ENCODE results near the gene NFIX.
A peak's percentile ranks its signal among the peaks of the same experiment; 100 is the strongest.
"Not testable (repeated sequence)": the region's sequence is repeated elsewhere in the genome, so short reads cannot be mapped to it uniquely, and the experiment has no call there.

Gene NFIX

GRCh38 chr19:12952488-12953137 lies 42.7 kb upstream of the NFIX start:
- WGBS (ENCODE audit: insufficient coverage, insufficient read length) = no CpG with 5 or more reads among the region's 12 CpGs
- no peak overlapping the region for H3K27ac ChIP-seq (ENCODE audit: low read length)
- no peak for DNase-seq (ENCODE audit: low read depth, low spot score)
- peaks cover 39% of the 10 kb centered on the region for H3K36me3 ChIP-seq (ENCODE audit: control insufficient read depth, insufficient read depth, low read length)
- no peaks in the 10 kb centered on the region for H3K27me3 ChIP-seq (ENCODE audit: control insufficient read depth, insufficient read depth, low read length)
- H3K9me3 ChIP-seq (ENCODE audit: control insufficient read depth, insufficient read depth, low read length) = no peaks in the 10 kb centered on the region
- H3K4me3 ChIP-seq (ENCODE audit: low read length) = no peak overlapping the region
- 0 out of 2 replicates have a peak, but pooled peaks cover 2% of the 10 kb centered on the region for H3K4me1 ChIP-seq (ENCODE audit: control insufficient read depth, insufficient read depth, low read length)

DNA sequence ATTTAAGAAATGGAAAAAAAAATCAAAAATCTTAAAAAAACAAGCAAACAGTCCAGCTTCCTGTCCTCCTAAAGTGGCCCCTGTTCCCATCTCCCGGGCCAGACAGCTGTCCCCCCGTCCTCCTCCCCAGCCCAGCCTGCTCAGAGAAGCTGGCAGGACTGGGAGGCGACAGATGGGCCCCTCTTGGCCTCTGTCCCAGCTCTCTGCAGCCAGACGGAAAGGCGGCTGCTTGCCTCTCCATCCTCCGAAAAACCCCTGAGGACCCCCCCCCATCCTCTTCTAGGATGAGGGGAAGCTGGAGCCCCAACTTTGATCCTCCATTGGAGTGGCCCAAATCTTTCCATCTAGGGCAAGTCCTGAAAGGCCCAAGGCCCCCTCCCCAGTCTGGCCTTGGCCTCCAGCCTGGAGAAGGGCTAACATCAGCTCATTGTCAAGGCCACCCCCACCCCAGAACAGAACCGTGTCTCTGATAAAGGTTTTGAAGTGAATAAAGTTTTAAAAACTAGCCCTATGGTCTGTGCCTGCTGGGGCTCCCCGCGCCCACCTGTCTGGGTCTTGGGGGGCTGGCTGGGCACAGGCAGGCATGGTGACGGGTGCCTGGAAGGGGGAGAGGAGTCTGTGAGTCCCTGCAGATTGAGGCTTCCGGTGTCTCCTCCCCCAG lies 42.0 kb upstream of the NFIX start:
- no CpG with 5 or more reads among the region's 11 CpGs for WGBS (ENCODE audit: insufficient coverage, insufficient read length)
- H3K27ac ChIP-seq (ENCODE audit: low read length) = no peak overlapping the region
- H3K4me3 ChIP-seq (ENCODE audit: low read length) = no peak overlapping the region
- peaks cover 33% of the 10 kb centered on the region for H3K36me3 ChIP-seq (ENCODE audit: control insufficient read depth, insufficient read depth, low read length)
- DNase-seq (ENCODE audit: low read depth, low spot score) = no peak
- 0 out of 2 replicates have a peak, but pooled peaks cover 2% of the 10 kb centered on the region for H3K4me1 ChIP-seq (ENCODE audit: control insufficient read depth, insufficient read depth, low read length)
- H3K9me3 ChIP-seq (ENCODE audit: control insufficient read depth, insufficient read depth, low read length) = no peaks in the 10 kb centered on the region
- H3K27me3 ChIP-seq (ENCODE audit: control insufficient read depth, insufficient read depth, low read length) = no peaks in the 10 kb centered on the region

DNA sequence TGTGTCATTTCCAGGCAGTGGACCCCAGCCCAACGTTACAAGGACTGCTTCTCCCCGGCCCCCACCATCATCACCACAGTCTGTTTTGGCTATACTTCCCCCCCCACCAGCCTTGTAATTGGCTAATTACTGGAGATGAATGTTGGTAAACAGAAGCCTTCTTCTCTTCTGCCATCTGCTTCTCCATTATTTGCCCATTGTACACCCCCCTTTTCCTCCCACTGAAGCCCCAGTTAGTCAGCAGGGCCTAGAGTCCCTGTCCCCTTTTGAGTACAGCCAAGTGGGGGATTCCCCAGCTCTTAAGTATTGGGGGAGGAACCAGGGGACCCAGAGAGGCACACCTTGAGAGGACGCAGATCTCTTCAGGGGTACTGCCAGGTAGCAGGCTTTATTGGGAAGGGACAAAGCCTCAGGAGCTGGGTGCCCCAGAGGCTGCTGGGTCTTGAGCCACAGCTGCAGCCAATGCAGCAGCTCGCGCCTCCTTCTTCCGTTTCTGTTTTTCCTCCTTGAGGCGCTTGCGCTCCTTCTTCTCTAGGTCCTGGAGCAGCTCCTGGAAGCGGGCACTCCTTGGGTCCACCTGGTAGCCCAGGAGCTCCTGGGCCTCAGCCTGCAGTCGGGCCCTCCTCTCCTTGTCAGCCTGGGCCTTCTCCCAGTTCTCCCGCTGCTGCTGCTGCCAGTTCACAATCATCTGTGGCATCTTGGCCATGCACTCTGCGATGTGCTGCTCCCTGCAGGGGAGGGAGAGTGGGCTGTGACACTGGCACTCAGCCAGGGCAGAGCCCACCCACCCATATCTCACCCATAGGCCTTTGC lies 41.3 kb upstream of the NFIX start:
- DNase-seq (ENCODE audit: low read depth, low spot score) = no peak
- Histone ChIP-seq H3K4me3 (ENCODE audit: low read length) (no peak overlapping the region), H3K4me1 (ENCODE audit: control insufficient read depth, insufficient read depth, low read length) (0 out of 2 replicates have a peak, but pooled peaks cover 2% of the 10 kb centered on the region), H3K36me3 (ENCODE audit: control insufficient read depth, insufficient read depth, low read length) (peaks cover 26% of the 10 kb centered on the region), H3K9me3 (ENCODE audit: control insufficient read depth, insufficient read depth, low read length) (no peaks in the 10 kb centered on the region), H3K27ac (ENCODE audit: low read length) (no peak overlapping the region), H3K27me3 (ENCODE audit: control insufficient read depth, insufficient read depth, low read length) (no peaks in the 10 kb centered on the region)
- WGBS (ENCODE audit: insufficient coverage, insufficient read length) = no CpG with 5 or more reads among the region's 12 CpGs

- H3K4me1 ChIP-seq (ENCODE audit: control insufficient read depth, insufficient read depth, low read length) = 0 out of 2 replicates have a peak, but pooled peaks cover 2% of the 10 kb centered on the region
- no peaks in the 10 kb centered on the region for H3K9me3 ChIP-seq (ENCODE audit: control insufficient read depth, insufficient read depth, low read length)
- no peak overlapping the region for H3K4me3 ChIP-seq (ENCODE audit: low read length)
- WGBS (ENCODE audit: insufficient coverage, insufficient read length) = no CpG with 5 or more reads among the region's 1 CpG
- H3K36me3 ChIP-seq (ENCODE audit: control insufficient read depth, insufficient read depth, low read length) = peaks cover 20% of the 10 kb centered on the region
- no peak for DNase-seq (ENCODE audit: low read depth, low spot score)
- H3K27me3 ChIP-seq (ENCODE audit: control insufficient read depth, insufficient read depth, low read length) = no peaks in the 10 kb centered on the region
- H3K27ac ChIP-seq (ENCODE audit: low read length) = no peak overlapping the region
Observed at GRCh38 chr19:12954612-12954962, 40.7 kb upstream of the NFIX start.

- not testable (repeated sequence) for H3K9me3 ChIP-seq (ENCODE audit: control insufficient read depth, insufficient read depth, low read length); H3K27ac ChIP-seq (ENCODE audit: low read length); DNase-seq (ENCODE audit: low read depth, low spot score); H3K27me3 ChIP-seq (ENCODE audit: control insufficient read depth, insufficient read depth, low read length); H3K4me1 ChIP-seq (ENCODE audit: control insufficient read depth, insufficient read depth, low read length)
- Histone ChIP-seq H3K4me3 (ENCODE audit: low read length) (peak overlapping the region; percentile 99; the same call in 1 of the 2 replicates), H3K36me3 (ENCODE audit: control insufficient read depth, insufficient read depth, low read length) (peaks cover 14% of the 10 kb centered on the region; the same call in 1 of the 2 replicates)
- WGBS (ENCODE audit: insufficient coverage, insufficient read length) = no CpG with 5 or more reads among the region's 9 CpGs
Observed at GRCh38 chr19:12955575-12955974, 39.7 kb upstream of the NFIX start.

GRCh38 chr19:12955996-12956395 lies 39.3 kb upstream of the NFIX start:
- Histone ChIP-seq H3K4me1 (ENCODE audit: control insufficient read depth, insufficient read depth, low read length) (0 out of 2 replicates have a peak, but pooled peaks cover 2% of the 10 kb centered on the region), H3K9me3 (ENCODE audit: control insufficient read depth, insufficient read depth, low read length) (no peaks in the 10 kb centered on the region), H3K27me3 (ENCODE audit: control insufficient read depth, insufficient read depth, low read length) (no peaks in the 10 kb centered on the region), H3K36me3 (ENCODE audit: control insufficient read depth, insufficient read depth, low read length) (peaks cover 12% of the 10 kb centered on the region; the same call in 1 of the 2 replicates), H3K27ac (ENCODE audit: low read length) (no peak overlapping the region), H3K4me3 (ENCODE audit: low read length) (peak overlapping the region; percentile 99; the same call in 1 of the 2 replicates)
- no CpG with 5 or more reads among the region's 12 CpGs for WGBS (ENCODE audit: insufficient coverage, insufficient read length)
- DNase-seq (ENCODE audit: low read depth, low spot score) = no peak

GRCh38 chr19:12956446-12957388 lies 38.6 kb upstream of the NFIX start, which contains the start of gene GADD45GIP1:
Gene GADD45GIP1, minus strand, starts transcription at chr19:12957223. Its CDS starts 11 bp downstream, at chr19:12957212.
- H3K27me3 ChIP-seq (ENCODE audit: control insufficient read depth, insufficient read depth, low read length) = no peaks in the 10 kb centered on the region
- H3K36me3 ChIP-seq (ENCODE audit: control insufficient read depth, insufficient read depth, low read length) = peaks cover 12% of the 10 kb centered on the region; the same call in 1 of the 2 replicates
- no peak for DNase-seq (ENCODE audit: low read depth, low spot score)
- no peak within 1 kb of the TSS for H3K27ac ChIP-seq (ENCODE audit: low read length)
- no peaks in the 10 kb centered on the region for H3K9me3 ChIP-seq (ENCODE audit: control insufficient read depth, insufficient read depth, low read length)
- no CpG with 5 or more reads among the region's 84 CpGs for WGBS (ENCODE audit: insufficient coverage, insufficient read length)
- 0 out of 2 replicates have a peak, but pooled peaks cover 2% of the 10 kb centered on the region for H3K4me1 ChIP-seq (ENCODE audit: control insufficient read depth, insufficient read depth, low read length)
- peak within 1 kb of the TSS; percentile 99 for H3K4me3 ChIP-seq (ENCODE audit: low read length)

GRCh38 chr19:12957389-12957952 lies 37.8 kb upstream of the NFIX start:
- not testable (repeated sequence) for H3K27me3 ChIP-seq (ENCODE audit: control insufficient read depth, insufficient read depth, low read length); H3K4me1 ChIP-seq (ENCODE audit: control insufficient read depth, insufficient read depth, low read length); H3K27ac ChIP-seq (ENCODE audit: low read length); DNase-seq (ENCODE audit: low read depth, low spot score); H3K9me3 ChIP-seq (ENCODE audit: control insufficient read depth, insufficient read depth, low read length)
- peaks cover 12% of the 10 kb centered on the region; the same call in 1 of the 2 replicates for H3K36me3 ChIP-seq (ENCODE audit: control insufficient read depth, insufficient read depth, low read length)
- WGBS (ENCODE audit: insufficient coverage, insufficient read length) = 100% methylated on average over 1 of the region's 31 CpGs
- H3K4me3 ChIP-seq (ENCODE audit: low read length) = peak overlapping the region; percentile 99; the same call in 1 of the 2 replicates

DNA sequence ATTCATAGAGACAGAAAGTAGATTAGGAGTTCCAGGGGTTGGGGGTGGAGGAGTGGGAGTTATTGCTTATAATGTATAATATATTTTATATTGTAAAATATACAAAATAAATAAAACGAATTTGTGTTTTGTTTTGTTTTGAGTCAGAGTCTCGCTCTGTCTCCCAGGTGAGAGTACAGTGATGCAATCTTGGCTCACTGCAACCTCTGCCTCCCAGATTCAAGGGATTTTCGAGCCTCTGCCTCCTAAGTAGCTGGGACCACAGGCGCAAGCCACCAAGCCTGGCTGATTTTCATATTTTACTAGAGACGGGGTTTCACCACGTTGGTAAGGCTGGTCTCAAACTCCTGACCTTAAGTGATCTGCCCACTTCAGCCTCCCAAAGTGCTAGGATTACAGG lies 35.8 kb upstream of the NFIX start:
- Histone ChIP-seq H3K9me3 (ENCODE audit: control insufficient read depth, insufficient read depth, low read length) (no peaks in the 10 kb centered on the region), H3K4me3 (ENCODE audit: low read length) (no peak overlapping the region), H3K27ac (ENCODE audit: low read length) (no peak overlapping the region), H3K36me3 (ENCODE audit: control insufficient read depth, insufficient read depth, low read length) (no peaks in the 10 kb centered on the region), H3K27me3 (ENCODE audit: control insufficient read depth, insufficient read depth, low read length) (no peaks in the 10 kb centered on the region), H3K4me1 (ENCODE audit: control insufficient read depth, insufficient read depth, low read length) (0 out of 2 replicates have a peak, but pooled peaks cover 2% of the 10 kb centered on the region)
- WGBS (ENCODE audit: insufficient coverage, insufficient read length) = no CpG with 5 or more reads among the region's 6 CpGs
- no peak for DNase-seq (ENCODE audit: low read depth, low spot score)

Data from iPS DF 6.9 (cell line).